Trophoblast cell (in vitro differentiated cells and primary cell): ENCODE measurements around the gene TUBB6.

Experiments used
- DNase-seq, 2 donors: peaks; one replicate each; pipeline ENCODE4 v3.0.0-alpha.2; 2016
- H2AFZ ChIP-seq: 2 replicates; pipeline ENCODE4 v1.6.1; 2013; ENCODE audit warnings: low read length, moderate library complexity, mild to moderate bottlenecking; ENCODE audit not compliant: insufficient read depth, poor library complexity
- H2AK5ac ChIP-seq: 2 replicates; pipeline ENCODE4 v1.6.1; 2013; ENCODE audit warnings: mild to moderate bottlenecking, low read length
- H2BK120ac ChIP-seq: 2 replicates; pipeline ENCODE4 v1.6.1; 2013; ENCODE audit warnings: low read length, mild to moderate bottlenecking, moderate library complexity; ENCODE audit not compliant: insufficient read depth, poor library complexity
- H2BK12ac ChIP-seq: 2 replicates; pipeline ENCODE4 v1.6.1; 2013; ENCODE audit warnings: mild to moderate bottlenecking, low read length, moderate library complexity
- H2BK5ac ChIP-seq: 2 replicates; pipeline ENCODE4 v1.6.1; 2013; ENCODE audit warnings: low read length, low read depth, moderate library complexity, mild to moderate bottlenecking; ENCODE audit not compliant: poor library complexity
- H3K14ac ChIP-seq: 2 replicates; pipeline ENCODE4 v1.6.1; 2013; ENCODE audit warnings: mild to moderate bottlenecking, low read length
- H3K18ac ChIP-seq: 2 replicates; pipeline ENCODE4 v1.6.1; 2013; ENCODE audit warnings: mild to moderate bottlenecking, low read length
- H3K23ac ChIP-seq: 2 replicates; pipeline ENCODE4 v1.6.1; 2013; ENCODE audit warnings: low read length
- H3K27ac ChIP-seq: 2 replicates; pipeline ENCODE4 v1.5.1; 2013; ENCODE audit warnings: low read depth, mild to moderate bottlenecking, inconsistent platforms, low read length, moderate library complexity
- H3K27me3 ChIP-seq: 2 replicates; pipeline ENCODE4 v1.6.1; 2013; ENCODE audit warnings: inconsistent platforms, mild to moderate bottlenecking, low read length, moderate library complexity; ENCODE audit not compliant: insufficient read depth
- H3K36me3 ChIP-seq, 2 experiments: 1 replicate in 1 of 2; 2 replicates in 1 of 2; pipeline ENCODE4 v1.6.1; 2013; ENCODE audit warnings: low read length in 2 of 2, mild to moderate bottlenecking in 2 of 2, moderate library complexity in 1 of 2; ENCODE audit not compliant: insufficient read depth in 2 of 2, control insufficient read depth in 1 of 2
- H3K4ac ChIP-seq: 2 replicates; pipeline ENCODE4 v1.6.1; 2013; ENCODE audit warnings: low read depth, mild to moderate bottlenecking, low read length, moderate library complexity
- H3K4me1 ChIP-seq, 2 experiments: 1 replicate in 1 of 2; 2 replicates in 1 of 2; pipeline ENCODE4 v1.6.1; 2013; ENCODE audit warnings: low read length in 2 of 2, mild to moderate bottlenecking in 2 of 2, moderate library complexity in 1 of 2; ENCODE audit not compliant: insufficient read depth in 2 of 2, control insufficient read depth in 1 of 2
- H3K4me2 ChIP-seq: 2 replicates; pipeline ENCODE4 v1.6.1; 2013; ENCODE audit warnings: inconsistent platforms, mild to moderate bottlenecking, low read length, moderate library complexity
- H3K4me3 ChIP-seq: 2 replicates; pipeline ENCODE4 v1.5.1; 2013; ENCODE audit warnings: mild to moderate bottlenecking, low read depth, low read length, inconsistent platforms
- H3K79me1 ChIP-seq: one replicate; pipeline ENCODE4 v1.6.1; 2013; ENCODE audit warnings: low read length
- H3K79me2 ChIP-seq: 2 replicates; pipeline ENCODE4 v1.6.1; 2013; ENCODE audit warnings: low read length, mild to moderate bottlenecking; ENCODE audit not compliant: control insufficient read depth, insufficient read depth, poor library complexity
- H3K9ac ChIP-seq: 2 replicates; pipeline ENCODE4 v1.6.1; 2013; ENCODE audit warnings: mild to moderate bottlenecking, low read length
- H3K9me3 ChIP-seq: 2 replicates; pipeline ENCODE4 v1.6.1; 2013; ENCODE audit warnings: low read depth, mild to moderate bottlenecking, control low read depth, inconsistent platforms, low read length; ENCODE audit not compliant: insufficient read depth
- H4K12ac ChIP-seq: 2 replicates; pipeline ENCODE4 v1.6.1; 2013; ENCODE audit warnings: low read depth, mild to moderate bottlenecking, low read length, moderate library complexity
- H4K8ac ChIP-seq: 2 replicates; pipeline ENCODE4 v1.6.1; 2013; ENCODE audit warnings: low read depth, mild to moderate bottlenecking, low read length, moderate library complexity
- H4K91ac ChIP-seq: one replicate; pipeline ENCODE4 v1.6.1; 2013; ENCODE audit warnings: low read depth, mild to moderate bottlenecking, low read length, moderate library complexity
- WGBS: extraction: QIAGEN DNeasy Blood & Tissue Kit; methylation state at CpG from one replicate; pipeline ENCODE4 v1.1.7; 2013; ENCODE audit warnings: missing lambda C conversion rate; ENCODE audit not compliant: insufficient read length, insufficient coverage; ENCODE audit errors: extremely low coverage; 5-methylcytosine and 5-hydroxymethylcytosine counted together

TUBB6 gene

DNA sequence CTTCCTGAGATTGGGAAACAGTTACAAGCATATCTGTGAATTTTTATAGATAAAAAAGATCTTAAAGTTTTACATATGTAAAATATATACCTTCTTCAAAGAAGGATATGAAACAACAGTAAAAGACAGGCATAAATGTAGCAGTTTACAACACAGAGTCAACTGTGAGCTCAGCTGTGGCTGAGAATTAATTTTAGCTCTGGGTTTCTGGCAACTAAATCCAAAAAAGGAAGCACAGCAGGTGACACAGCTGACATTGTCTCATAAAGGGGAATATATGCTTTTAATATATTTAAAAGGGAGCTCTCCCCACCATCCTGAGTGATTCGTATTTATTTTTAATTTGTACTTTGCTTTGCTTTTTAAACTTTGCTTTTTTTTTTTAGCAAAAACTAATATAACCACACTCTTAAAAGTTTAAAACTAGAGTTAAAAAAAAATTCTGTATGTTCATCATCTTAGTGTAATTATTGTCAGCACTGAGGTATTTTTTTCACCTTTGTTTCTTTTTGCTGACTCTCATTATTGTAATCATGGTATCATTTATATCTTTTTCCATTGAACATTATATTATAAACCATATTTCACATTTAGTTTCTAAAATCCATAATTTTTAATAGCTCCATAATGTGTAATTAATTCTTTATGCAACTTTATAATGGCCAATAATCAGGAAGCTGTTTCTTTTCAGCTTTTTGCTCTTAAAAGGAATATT is 6.7 kb downstream of the TUBB6 start:
- Histone ChIP-seq H3K4ac (no peak overlapping the region), H3K18ac (no peak overlapping the region), H2BK12ac (no peak overlapping the region), H3K23ac (no peak overlapping the region), H3K4me2 (no peak overlapping the region), H3K4me1 (peaks cover 3 to 7% of the 10 kb centered on the region in 2 experiments), H3K9me3 (no peaks in the 10 kb centered on the region), H3K4me3 (no peak overlapping the region), H2AK5ac (no peak overlapping the region), H2BK120ac (no peak overlapping the region), H2BK5ac (no peak overlapping the region), H4K91ac (no peak overlapping the region), H4K8ac (no peak overlapping the region), H3K14ac (no peak overlapping the region), H4K12ac (no peak overlapping the region), H2AFZ (no peak overlapping the region), H3K27me3 (no peaks in the 10 kb centered on the region), H3K9ac (no peak overlapping the region), H3K27ac (no peak overlapping the region), H3K36me3 (peaks cover 41 to 55% of the 10 kb centered on the region in 2 experiments), H3K79me1 (peaks cover 1% of the 10 kb centered on the region), H3K79me2 (peaks cover under 1% of the 10 kb centered on the region)
- WGBS, result no CpG with 5 or more reads among the region's 1 CpG
- DNase-seq, result no peak

DNA sequence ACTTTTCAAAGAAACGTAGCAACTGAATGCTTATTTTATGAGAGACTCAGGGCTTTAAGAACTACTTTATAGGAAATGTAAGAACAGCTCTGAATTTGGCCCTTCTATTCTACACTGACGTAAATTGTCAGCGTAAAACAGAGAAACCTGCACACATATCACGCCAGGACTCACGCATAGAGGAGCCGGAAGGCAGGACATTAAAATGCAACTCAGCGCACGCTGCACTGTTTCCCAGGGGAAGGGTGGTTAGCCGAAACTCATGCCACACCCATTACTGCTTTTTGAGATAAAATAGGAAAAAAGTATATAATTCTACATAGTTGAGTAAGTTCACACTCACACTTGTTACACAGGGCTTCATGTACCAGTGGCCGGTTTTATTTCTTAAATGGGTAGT is 7.4 kb downstream of the TUBB6 start:
- Histone ChIP-seq H2BK120ac (no peak overlapping the region), H3K79me2 (no peaks in the 10 kb centered on the region), H4K91ac (no peak overlapping the region), H3K9ac (no peak overlapping the region), H4K12ac (no peak overlapping the region), H3K4me1 (peaks cover 2 to 3% of the 10 kb centered on the region in 2 experiments), H3K27me3 (no peaks in the 10 kb centered on the region), H2BK12ac (no peak overlapping the region), H3K4me3 (no peak overlapping the region), H3K9me3 (no peaks in the 10 kb centered on the region), H3K23ac (no peak overlapping the region), H3K4ac (no peak overlapping the region), H3K4me2 (no peak overlapping the region), H2BK5ac (no peak overlapping the region), H3K79me1 (no peaks in the 10 kb centered on the region), H3K36me3 (peaks cover 39 to 54% of the 10 kb centered on the region in 2 experiments), H3K14ac (no peak overlapping the region), H3K27ac (no peak overlapping the region), H3K18ac (no peak overlapping the region), H2AFZ (no peak overlapping the region), H4K8ac (no peak overlapping the region), H2AK5ac (no peak overlapping the region)
- no peak for DNase-seq
- WGBS, result no CpG with 5 or more reads among the region's 10 CpGs

DNA sequence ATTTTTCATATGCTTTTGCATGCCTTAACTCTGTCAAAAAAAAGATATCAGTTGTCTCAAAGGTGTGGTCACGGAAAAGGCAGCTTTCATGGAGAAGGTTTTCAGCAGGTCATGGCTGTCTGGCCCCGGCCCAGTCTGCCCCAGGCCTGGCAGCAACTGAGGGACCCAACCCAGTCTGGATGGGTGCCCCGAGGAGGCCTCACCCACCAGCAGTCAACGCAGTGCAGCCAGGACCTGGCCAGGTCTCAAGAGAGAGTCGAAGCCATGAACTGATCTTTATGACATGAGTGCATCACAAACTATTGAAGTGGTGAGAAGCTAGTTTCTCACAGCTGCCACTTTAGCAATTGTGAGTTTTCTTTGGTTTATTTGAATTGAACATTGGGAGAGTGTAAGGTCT is 7.9 kb downstream of the TUBB6 start:
- DNase-seq, result no peak
- no peak overlapping the region for H2BK5ac ChIP-seq
- H4K91ac ChIP-seq, result no peak overlapping the region
- no peak overlapping the region for H3K4me2 ChIP-seq
- H4K8ac ChIP-seq, result no peak overlapping the region
- no peak overlapping the region for H4K12ac ChIP-seq
- H3K4me3 ChIP-seq, result no peak overlapping the region
- H3K9me3 ChIP-seq, result no peaks in the 10 kb centered on the region
- H2BK120ac ChIP-seq, result no peak overlapping the region
- no peak overlapping the region for H3K18ac ChIP-seq
- H2AFZ ChIP-seq, result no peak overlapping the region
- no peaks in the 10 kb centered on the region for H3K4me1 ChIP-seq
- no peak overlapping the region for H2BK12ac ChIP-seq
- H3K9ac ChIP-seq, result no peak overlapping the region
- WGBS, result no CpG with 5 or more reads among the region's 5 CpGs
- H3K14ac ChIP-seq, result no peak overlapping the region
- no peak overlapping the region for H3K23ac ChIP-seq
- H3K79me1 ChIP-seq, result no peaks in the 10 kb centered on the region
- no peaks in the 10 kb centered on the region for H3K27me3 ChIP-seq
- no peak overlapping the region for H2AK5ac ChIP-seq
- peaks cover 37 to 53% of the 10 kb centered on the region in 2 experiments for H3K36me3 ChIP-seq
- H3K27ac ChIP-seq, result no peak overlapping the region
- H3K4ac ChIP-seq, result no peak overlapping the region
- H3K79me2 ChIP-seq, result no peaks in the 10 kb centered on the region

DNA sequence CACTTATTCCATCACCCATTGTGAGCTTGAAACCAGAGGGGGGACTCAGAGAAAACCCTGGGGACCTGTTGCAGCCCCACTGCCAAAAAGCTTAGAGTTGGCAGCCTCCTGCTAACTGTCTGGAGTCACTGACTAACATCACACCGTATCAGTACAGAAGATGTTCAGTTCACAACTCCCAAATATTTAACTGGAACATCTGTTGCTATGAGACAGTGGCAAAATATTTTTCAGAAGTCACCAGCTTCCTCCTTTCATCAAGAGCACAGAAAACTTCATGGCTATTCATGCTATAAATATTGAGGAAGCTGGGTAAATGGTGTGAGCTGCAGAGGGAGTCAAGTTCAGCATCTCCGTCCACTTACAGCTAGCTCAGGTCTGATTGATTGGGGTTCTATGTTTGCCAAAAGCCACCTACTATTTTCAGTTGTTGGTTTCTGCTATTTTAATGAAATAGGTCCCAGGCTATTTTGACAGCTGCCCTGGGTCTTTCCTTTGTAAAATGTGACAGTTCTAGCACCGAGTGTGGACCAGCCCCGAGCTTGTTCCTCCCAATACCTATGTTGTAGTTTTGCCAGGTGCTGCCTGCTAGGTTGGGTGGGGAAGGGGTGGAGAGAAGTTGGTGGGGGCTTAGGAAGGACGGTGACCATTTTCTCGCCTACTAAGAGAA is 9.8 kb downstream of the TUBB6 start:
- DNase-seq, result peak; percentile 56 to 81
- H3K36me3 ChIP-seq, result peaks cover 34 to 55% of the 10 kb centered on the region in 2 experiments
- H3K4me1 ChIP-seq, result no peaks in the 10 kb centered on the region
- no peak overlapping the region for H2BK5ac ChIP-seq
- H3K9me3 ChIP-seq, result no peaks in the 10 kb centered on the region
- no peaks in the 10 kb centered on the region for H3K79me1 ChIP-seq
- H4K8ac ChIP-seq, result no peak overlapping the region
- H4K12ac ChIP-seq, result no peak overlapping the region
- no peaks in the 10 kb centered on the region for H3K27me3 ChIP-seq
- H3K27ac ChIP-seq, result no peak overlapping the region
- WGBS, result no CpG with 5 or more reads among the region's 6 CpGs
- no peak overlapping the region for H2BK12ac ChIP-seq
- H3K18ac ChIP-seq, result no peak overlapping the region
- H4K91ac ChIP-seq, result no peak overlapping the region
- no peak overlapping the region for H2AK5ac ChIP-seq
- H3K14ac ChIP-seq, result no peak overlapping the region
- H3K79me2 ChIP-seq, result no peaks in the 10 kb centered on the region
- H3K4ac ChIP-seq, result no peak overlapping the region
- H3K9ac ChIP-seq, result no peak overlapping the region
- H2AFZ ChIP-seq, result no peak overlapping the region
- no peak overlapping the region for H3K4me3 ChIP-seq
- no peak overlapping the region for H2BK120ac ChIP-seq
- no peak overlapping the region for H3K4me2 ChIP-seq
- H3K23ac ChIP-seq, result no peak overlapping the region
